Measurements from ENCODE around the gene DDX39B. TPM values are rescaled to one million over a fixed set of nuclear protein-coding genes. Genes with fewer than 3 reads are reported as not detected.

Gene DDX39B
- total and polyA plus RNA-seq, 9 of the 15 experiments (the other 6 are each of a cell fraction or from before 2014, with no cell fraction given), result 479 to 869 (median 592) TPM

- no peak for TF ChIP-seq MEF2D (tag; conservative IDR thresholded peaks at IDR 0.05; ENCODE audit: low read depth)
- TF ChIP-seq MLLT1 (IDR thresholded peaks at IDR 0.05), result 0 out of 4 replicates have a peak, but pooled peaks of 1 of the 2 experiments have one; percentile 36
- TF ChIP-seq NEUROD1 (IDR thresholded peaks at IDR 0.05; ENCODE audit: borderline replicate concordance, low read depth, low read length, partially characterized antibody), result peak; percentile 38
- TF ChIP-seq TAF1 (IDR thresholded peaks at IDR 0.05; ENCODE audit: control insufficient read depth, extremely low read depth, insufficient read depth, low read length, severe bottlenecking), result peak; percentile 66
- TF ChIP-seq HDAC3 (IDR thresholded peaks at IDR 0.05; ENCODE audit: borderline replicate concordance, partially characterized antibody), result no peak
- TF ChIP-seq HDAC1 (IDR thresholded peaks at IDR 0.05), result peak in 1 of 2 experiments; percentile 80; a peak in 2 of 4 replicates
- TF ChIP-seq ZNF384 (IDR thresholded peaks at IDR 0.05; ENCODE audit: low read depth, low read length), result peak; percentile 69
- TF ChIP-seq PML (IDR thresholded peaks at IDR 0.05; ENCODE audit: low read length), result no peak
- peak; percentile 93 for TF ChIP-seq NRF1 (conservative IDR thresholded peaks at IDR 0.05 in 1 of 2, IDR thresholded peaks at IDR 0.05 in 1 of 2)
- TF ChIP-seq, protein P1, sequence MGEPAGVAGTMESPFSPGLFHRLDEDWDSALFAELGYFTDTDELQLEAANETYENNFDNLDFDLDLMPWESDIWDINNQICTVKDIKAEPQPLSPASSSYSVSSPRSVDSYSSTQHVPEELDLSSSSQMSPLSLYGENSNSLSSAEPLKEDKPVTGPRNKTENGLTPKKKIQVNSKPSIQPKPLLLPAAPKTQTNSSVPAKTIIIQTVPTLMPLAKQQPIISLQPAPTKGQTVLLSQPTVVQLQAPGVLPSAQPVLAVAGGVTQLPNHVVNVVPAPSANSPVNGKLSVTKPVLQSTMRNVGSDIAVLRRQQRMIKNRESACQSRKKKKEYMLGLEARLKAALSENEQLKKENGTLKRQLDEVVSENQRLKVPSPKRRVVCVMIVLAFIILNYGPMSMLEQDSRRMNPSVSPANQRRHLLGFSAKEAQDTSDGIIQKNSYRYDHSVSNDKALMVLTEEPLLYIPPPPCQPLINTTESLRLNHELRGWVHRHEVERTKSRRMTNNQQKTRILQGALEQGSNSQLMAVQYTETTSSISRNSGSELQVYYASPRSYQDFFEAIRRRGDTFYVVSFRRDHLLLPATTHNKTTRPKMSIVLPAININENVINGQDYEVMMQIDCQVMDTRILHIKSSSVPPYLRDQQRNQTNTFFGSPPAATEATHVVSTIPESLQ (CRISPR knock-in tag; IDR thresholded peaks at IDR 0.05), result peak; percentile 51; the same call in 1 of the 2 replicates
- TF ChIP-seq, protein P2, sequence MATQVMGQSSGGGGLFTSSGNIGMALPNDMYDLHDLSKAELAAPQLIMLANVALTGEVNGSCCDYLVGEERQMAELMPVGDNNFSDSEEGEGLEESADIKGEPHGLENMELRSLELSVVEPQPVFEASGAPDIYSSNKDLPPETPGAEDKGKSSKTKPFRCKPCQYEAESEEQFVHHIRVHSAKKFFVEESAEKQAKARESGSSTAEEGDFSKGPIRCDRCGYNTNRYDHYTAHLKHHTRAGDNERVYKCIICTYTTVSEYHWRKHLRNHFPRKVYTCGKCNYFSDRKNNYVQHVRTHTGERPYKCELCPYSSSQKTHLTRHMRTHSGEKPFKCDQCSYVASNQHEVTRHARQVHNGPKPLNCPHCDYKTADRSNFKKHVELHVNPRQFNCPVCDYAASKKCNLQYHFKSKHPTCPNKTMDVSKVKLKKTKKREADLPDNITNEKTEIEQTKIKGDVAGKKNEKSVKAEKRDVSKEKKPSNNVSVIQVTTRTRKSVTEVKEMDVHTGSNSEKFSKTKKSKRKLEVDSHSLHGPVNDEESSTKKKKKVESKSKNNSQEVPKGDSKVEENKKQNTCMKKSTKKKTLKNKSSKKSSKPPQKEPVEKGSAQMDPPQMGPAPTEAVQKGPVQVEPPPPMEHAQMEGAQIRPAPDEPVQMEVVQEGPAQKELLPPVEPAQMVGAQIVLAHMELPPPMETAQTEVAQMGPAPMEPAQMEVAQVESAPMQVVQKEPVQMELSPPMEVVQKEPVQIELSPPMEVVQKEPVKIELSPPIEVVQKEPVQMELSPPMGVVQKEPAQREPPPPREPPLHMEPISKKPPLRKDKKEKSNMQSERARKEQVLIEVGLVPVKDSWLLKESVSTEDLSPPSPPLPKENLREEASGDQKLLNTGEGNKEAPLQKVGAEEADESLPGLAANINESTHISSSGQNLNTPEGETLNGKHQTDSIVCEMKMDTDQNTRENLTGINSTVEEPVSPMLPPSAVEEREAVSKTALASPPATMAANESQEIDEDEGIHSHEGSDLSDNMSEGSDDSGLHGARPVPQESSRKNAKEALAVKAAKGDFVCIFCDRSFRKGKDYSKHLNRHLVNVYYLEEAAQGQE (IDR thresholded peaks at IDR 0.05; ENCODE audit: borderline replicate concordance), result peak; percentile 51; the same call in 1 of the 2 replicates
- TF ChIP-seq, protein P2 (CRISPR knock-in tag; IDR thresholded peaks at IDR 0.05; ENCODE audit: low read depth), result no peak
- TF ChIP-seq ELF1 (tag; IDR thresholded peaks at IDR 0.05), result peak; percentile 49
- TF ChIP-seq PHF8 (IDR thresholded peaks at IDR 0.05; ENCODE audit: borderline replicate concordance, low read length), result peak; percentile 64; the same call in 1 of the 2 replicates
These were observed 44.0 kb downstream of the DDX39B start, which contains the start of gene MICB (continued) for GRCh38 chr6:31497531-31498476.
